GM12865 (cell line): ENCODE results near the gene NFX1.

Experiments used
- DNase-seq: peaks from one replicate; pipeline ENCODE4 v3.0.0; 2010; ENCODE audit warnings: low read depth
- H3K4me3 ChIP-seq: 2 replicates; pipeline ENCODE4 v1.5.1; 2011; ENCODE audit warnings: mild to moderate bottlenecking, low read depth, low read length, control low read depth
- TF ChIP-seq, protein P1 (sequence below): IDR thresholded peaks from 2 replicates; pipeline ENCODE4 v1.5.1; 2011; ENCODE audit warnings: low read length, control low read depth, low read depth, inconsistent platforms; ENCODE audit not compliant: insufficient read depth; ENCODE audit errors: missing control alignments

Gene NFX1

GRCh38 chr9:33265211-33265865, 25.0 kb upstream of the NFX1 start:
- no peak for DNase-seq
- TF ChIP-seq, protein P1, sequence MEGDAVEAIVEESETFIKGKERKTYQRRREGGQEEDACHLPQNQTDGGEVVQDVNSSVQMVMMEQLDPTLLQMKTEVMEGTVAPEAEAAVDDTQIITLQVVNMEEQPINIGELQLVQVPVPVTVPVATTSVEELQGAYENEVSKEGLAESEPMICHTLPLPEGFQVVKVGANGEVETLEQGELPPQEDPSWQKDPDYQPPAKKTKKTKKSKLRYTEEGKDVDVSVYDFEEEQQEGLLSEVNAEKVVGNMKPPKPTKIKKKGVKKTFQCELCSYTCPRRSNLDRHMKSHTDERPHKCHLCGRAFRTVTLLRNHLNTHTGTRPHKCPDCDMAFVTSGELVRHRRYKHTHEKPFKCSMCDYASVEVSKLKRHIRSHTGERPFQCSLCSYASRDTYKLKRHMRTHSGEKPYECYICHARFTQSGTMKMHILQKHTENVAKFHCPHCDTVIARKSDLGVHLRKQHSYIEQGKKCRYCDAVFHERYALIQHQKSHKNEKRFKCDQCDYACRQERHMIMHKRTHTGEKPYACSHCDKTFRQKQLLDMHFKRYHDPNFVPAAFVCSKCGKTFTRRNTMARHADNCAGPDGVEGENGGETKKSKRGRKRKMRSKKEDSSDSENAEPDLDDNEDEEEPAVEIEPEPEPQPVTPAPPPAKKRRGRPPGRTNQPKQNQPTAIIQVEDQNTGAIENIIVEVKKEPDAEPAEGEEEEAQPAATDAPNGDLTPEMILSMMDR = no peak
- H3K4me3 ChIP-seq = peak overlapping the region; percentile 90

DNA sequence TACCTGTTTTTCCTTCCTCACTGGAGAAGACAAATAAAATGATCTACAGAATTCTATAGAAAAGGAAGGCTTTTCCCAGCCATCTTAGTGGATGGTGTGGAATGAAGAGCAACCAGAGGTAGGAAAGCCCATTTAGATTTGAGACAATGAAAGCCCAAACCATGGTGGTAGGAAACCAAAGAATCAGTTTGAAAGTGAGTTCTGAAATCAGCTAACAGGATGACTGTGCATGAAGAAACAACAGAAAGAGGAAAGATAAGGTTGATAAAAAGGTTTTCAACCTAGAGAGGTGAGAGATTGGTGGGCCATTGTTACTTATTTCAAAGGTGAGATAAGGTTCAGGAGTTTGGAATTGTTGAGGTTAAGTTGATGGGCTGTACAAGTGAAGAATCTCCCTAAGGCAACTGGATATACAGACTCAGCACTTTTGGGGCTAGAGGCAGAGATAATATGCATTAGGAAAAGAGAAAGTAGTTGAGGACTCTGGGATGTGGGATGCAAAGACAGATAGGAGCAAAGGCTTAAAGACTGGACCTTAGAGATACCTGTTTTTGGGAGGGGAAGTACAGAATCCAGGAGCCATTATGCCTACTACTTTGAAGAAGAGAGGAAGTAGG, 23.1 kb upstream of the NFX1 start:
- TF ChIP-seq, protein P1 = no peak
- no peak overlapping the region for H3K4me3 ChIP-seq

GRCh38 chr9:33270146-33270545, 20.2 kb upstream of the NFX1 start:
- DNase-seq = no peak

More for the DNA sequence above, 23.1 kb upstream of the NFX1 start:
- DNase-seq = no peak

DNA sequence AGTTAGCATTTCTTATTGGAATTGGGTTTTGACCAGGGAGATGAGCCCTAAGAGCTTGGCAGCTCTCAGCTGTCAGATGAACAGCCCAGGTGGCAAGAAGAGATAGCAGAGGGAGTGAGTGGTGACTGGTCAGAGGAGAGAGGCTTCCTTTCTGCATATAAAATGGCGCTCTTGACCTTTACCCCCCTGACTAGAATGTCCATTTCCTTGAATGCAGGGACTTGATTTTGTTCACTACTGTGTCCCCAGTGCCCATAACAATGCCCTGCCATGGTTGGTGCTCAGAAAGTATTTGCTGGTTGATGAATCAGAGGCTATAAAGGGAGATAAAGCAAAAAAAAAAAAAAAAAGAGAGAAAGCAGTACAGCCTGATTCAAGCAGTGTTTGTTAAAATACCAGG, 18.3 kb upstream of the NFX1 start:
- DNase-seq = no peak
- H3K4me3 ChIP-seq = no peak overlapping the region
- TF ChIP-seq, protein P1 = no peak

More at GRCh38 chr9:33270146-33270545, 20.2 kb upstream of the NFX1 start:
- no peak overlapping the region for H3K4me3 ChIP-seq
- TF ChIP-seq, protein P1 = no peak

GRCh38 chr9:33273266-33273971, 16.9 kb upstream of the NFX1 start:
- no peak overlapping the region for H3K4me3 ChIP-seq
- TF ChIP-seq, protein P1 = no peak
- no peak for DNase-seq

DNA sequence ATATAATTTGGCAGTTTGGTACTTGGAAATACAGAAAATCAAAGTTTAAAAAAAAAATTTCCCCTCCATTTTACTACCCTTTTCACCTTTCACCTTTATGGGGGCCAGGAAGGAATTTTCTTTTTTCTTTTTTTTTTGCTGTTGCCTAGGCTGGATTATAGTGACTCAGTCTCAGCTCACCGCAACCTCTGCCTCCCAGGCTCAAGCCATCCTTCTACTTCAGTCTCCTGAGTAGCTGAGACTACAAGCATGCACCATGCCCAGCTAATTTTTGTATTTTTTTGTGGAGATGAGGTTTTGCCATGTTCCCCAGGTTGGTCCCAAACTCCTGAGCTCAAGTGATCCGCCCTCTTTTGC, 16.4 kb upstream of the NFX1 start:
- no peak for DNase-seq
- TF ChIP-seq, protein P1 = no peak
- H3K4me3 ChIP-seq = no peak overlapping the region

DNA sequence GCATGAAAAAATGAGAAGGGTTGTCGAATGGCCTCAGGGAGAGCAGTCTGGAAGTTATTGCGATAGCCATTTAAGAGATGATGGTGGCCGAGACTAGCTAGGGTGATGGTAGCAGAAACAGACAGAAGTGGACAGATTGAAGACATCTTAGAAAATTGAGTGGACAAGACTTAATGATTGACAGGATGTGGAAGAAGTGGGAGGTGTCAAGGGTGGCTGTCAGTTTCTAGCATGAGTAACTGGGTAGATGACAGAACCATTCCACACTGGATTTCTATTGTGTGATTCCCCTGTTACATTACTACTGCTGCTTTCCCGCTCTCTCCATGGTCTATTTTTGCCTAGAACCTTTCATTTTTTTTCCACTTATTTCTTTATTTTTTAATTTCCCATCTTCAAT, 12.8 kb upstream of the NFX1 start:
- H3K4me3 ChIP-seq = no peak overlapping the region
- TF ChIP-seq, protein P1 = no peak
- no peak for DNase-seq
